Cerebellar cortex (tissue), 1 donor: ENCODE results near the gene ITK.
A peak's percentile ranks its signal among the peaks of the same experiment; 100 is the strongest.

ENCODE experiments used
- DNase-seq: peaks from one replicate; pipeline ENCODE4 v3.0.0-alpha.2; 2015; ENCODE audit warnings: low spot score

The ITK gene

DNA sequence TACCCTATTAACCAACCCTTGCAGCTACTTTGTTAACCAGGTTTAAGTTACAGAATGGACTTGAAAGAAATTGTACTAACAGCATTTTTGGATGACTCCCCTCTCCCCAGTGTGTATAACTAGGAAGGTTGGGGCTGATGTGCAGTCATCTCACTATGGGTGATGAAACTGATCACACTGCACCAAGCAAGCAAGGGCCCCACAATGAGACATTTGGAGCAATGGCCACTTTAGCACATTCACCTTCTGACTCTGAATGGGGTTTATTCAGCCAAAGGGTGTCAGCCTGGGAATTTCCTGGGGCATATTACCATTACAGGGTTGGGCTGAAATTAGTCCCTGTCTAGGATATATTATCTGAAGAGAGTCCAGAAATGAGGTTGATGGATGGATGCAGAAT, 66.6 kb downstream of the ITK start:
- no peak for DNase-seq

DNA sequence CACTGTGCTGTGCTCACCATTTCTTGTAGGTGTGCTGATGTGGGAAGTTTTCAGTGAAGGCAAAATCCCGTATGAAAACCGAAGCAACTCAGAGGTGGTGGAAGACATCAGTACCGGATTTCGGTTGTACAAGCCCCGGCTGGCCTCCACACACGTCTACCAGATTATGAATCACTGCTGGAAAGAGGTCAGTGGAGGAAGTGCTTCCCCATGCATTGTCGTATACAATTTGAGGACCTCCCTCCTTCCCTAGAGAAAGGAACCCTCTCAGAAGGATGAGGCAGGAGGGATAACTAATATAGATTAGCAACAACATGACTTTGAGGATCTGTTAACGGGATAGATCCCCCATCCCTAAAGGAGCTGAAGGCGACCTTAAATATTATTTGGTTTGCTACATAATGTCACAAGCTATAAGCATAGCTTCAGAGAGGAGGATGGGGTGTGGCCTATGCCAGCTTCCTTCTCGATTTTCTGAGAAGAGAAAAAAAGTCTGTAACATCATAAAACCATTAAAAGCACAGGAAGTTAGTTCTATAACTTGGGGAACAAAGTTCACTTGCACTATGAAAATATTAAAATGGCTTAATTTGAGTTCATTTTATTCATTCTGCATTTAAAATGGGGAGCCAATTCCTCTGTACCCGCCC, 68.3 kb downstream of the ITK start:
- DNase-seq = no peak

DNA sequence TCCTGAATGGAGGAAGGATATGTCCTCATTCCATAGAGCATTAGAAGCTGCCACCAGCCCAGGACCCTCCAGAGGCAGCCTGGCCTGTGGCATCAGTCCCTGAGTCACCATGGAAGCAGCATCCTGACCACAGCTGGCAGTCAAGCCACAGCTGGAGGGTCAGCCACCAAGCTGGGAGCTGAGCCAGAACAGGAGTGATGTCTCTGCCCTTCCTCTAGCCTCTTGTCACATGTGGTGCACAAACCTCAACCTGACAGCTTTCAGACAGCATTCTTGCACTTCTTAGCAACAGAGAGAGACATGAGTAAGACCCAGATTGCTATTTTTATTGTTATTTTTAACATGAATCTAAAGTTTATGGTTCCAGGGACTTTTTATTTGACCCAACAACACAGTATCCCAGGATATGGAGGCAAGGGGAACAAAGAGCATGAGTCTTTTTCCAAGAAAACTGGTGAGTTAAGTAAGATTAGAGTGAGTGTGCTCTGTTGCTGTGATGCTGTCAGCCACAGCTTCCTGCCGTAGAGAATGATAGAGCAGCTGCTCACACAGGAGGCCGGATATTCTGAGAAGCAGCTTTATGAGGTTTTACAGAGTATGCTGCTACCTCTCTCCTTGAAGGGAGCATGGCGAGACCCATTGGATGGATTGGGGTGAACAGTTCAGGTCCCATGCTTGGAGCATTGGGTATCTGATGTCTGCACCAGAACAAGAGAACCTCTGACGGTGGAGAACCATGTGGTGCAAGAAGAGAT, 72.2 kb downstream of the ITK start:
- no peak for DNase-seq

DNA sequence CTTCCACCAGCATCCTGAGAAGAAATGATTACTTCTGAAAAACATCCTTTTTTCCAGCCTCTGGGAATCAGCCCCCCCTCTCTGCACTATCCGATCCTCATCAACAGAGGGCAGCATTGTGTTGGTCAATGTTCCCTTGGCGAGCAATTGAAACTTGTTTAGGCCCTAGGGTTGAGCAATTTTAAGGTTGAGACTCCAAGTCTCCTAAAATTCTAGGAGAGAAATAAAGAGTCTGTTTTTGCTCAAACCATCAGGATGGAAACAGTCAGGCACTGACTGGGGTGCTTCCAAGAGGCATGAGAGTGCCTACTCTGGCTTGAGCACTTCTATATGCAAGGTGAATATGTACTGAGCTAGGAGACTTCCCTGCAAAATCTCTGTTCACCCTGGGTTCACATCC, 72.9 kb downstream of the ITK start:
- DNase-seq = peak; percentile 54

DNA sequence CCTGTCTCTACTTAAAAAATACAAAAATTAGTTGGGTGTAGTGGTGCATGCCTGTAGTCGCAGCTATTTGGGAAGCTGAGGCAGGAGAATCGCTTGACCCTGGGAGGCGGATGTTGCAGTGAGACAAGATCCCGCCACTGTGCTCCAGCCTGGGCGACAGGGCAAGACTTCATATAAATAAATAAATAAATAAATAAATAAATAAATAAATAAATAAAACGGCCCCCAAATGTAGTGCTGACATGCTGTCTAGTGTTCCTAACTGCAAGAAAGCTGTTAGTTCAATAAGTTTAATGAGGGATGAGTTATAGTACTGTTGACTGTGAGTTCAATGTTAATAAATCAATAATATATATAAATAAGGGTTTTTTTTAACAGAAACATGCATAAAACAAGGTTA, 77.8 kb downstream of the ITK start:
- DNase-seq = no peak

- DNase-seq = no peak
Observed at GRCh38 chr5:157259699-157260098, 79.1 kb downstream of the ITK start.

DNA sequence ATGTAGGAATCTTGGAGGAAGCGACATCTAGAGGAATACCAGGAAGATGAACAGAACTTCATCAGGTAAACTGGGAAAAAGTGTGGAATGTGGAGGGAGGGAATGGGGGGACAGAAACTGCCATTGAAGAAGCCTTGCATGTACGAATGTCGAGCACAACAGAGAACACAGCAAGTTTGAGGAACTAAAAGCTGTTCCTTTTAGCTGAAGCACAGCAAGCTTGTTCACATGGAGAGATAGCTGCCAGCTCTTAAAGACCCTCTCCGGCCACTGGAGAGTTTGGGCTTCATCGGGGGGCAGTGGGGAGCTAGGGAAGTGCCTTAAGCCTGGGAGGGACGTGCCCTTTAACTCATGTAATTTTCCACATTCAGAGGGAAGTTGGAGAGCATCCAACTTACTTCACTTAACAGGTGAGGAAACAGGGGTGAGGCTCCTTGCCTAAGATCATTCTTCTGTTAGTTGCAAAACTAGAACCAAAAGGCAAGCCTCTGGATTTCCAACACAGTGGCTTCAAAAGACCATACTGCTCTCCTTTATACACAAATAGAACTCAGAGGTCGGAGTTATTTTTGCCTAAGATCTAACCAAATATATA, 83.0 kb downstream of the ITK start:
- DNase-seq = no peak

GRCh38 chr5:157265714-157266285, 85.2 kb downstream of the ITK start, which contains the start of gene CYFIP2:
TSS of gene CYFIP2 (plus strand) at chr5:157266123. CDS start at chr5:157285362, 19,239 bp downstream.
- peak; percentile 56 for DNase-seq

- DNase-seq = peak; percentile 40
Observed at GRCh38 chr5:157266286-157267007, 85.8 kb downstream of the ITK start.

DNA sequence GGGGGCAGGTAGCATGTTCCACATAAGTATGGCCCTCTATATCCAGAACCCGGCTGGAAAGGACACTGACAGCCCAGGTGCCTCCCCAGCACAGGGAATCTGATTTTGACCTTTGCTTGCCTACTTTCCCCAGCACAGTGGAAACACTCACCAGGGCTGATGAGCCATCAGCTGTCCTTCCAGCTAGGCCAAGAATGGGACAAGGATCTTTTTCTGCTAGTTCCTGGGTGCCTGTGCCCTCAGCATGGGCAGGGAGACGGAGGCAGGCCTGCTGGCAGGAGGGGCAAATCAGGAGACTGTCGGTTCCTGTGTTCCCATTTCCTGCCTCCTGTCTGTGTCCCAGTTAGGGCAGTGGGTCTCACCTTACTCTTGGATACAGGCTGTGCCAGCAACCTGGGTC, 86.4 kb downstream of the ITK start:
- DNase-seq = no peak

- peak; percentile 69 for DNase-seq
Observed at GRCh38 chr5:157267761-157268480, 87.3 kb downstream of the ITK start.

GRCh38 chr5:157269165-157269671, 88.6 kb downstream of the ITK start:
- DNase-seq = no peak

DNA sequence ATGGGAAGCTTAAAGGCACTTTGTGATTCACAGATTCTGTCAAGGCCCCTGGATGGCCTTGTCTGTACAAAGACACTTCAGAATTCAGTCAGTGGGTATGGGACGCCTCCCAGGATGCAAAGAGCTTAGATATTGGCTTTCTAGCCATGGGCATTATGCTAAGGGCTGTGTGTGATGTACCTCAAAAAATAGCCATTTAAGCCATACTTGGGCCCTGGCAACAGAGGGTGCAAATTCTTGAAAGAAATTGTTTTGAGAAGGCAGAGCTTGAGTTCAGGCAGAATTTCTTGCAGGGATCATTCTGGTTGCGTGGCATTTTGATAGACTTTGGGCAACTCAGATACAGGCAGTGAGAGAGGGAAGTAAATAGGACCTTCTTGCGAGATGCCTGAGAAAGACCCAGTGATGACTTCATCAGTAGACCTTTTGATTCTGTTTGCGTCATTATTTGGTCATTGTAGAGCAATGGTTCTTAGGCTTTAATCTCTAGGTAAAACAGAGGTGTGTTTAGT, 89.2 kb downstream of the ITK start:
- no peak for DNase-seq

- DNase-seq = no peak
Observed at GRCh38 chr5:157270771-157271170, 90.1 kb downstream of the ITK start.

DNA sequence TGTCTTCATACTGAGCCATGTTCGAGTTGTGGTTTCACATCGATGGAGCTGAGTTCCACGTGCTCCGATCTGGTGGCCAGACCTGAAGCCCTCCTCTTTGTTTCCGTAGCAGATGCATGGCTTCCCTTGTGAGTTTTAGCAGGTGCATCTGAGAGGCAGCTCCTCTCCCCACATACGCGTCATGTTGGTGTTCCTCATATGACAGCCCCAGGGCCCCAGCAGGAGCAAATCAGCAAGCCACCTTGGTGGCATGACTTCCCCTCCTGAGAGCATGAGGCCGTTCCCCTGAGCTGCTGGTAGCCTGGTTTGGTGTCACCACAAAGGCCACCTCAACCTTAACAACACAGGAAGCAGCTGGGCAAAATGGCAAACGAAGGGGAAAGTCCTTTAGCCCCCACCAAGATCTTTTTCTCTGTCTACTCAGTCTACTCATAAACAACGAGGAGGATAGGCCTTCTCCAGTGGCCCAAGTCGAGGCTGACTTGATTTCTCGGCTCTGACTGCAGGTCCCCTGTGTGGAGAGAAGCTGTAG, 91.2 kb downstream of the ITK start:
- no peak for DNase-seq

DNA sequence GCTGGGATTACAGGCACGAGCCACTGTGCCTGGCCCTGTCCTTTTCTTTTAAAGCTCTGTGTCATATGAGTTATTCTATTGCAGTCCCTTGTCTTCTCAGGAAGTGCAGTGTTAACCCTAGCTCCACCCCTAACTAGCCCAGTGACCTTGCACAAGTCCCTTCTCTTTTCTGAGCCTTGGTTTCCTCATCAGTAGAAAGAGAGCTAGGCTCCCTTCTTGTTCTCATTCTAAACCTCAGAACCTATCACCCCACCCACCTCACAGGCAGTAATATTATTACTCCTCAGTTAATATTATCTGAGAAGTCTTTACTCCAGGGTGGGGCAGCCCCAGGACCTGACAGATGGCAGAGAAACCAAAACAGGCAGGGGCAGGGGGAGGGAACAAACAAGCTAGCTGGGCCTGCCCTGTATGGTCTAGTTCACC, 92.5 kb downstream of the ITK start:
- no peak for DNase-seq

DNA sequence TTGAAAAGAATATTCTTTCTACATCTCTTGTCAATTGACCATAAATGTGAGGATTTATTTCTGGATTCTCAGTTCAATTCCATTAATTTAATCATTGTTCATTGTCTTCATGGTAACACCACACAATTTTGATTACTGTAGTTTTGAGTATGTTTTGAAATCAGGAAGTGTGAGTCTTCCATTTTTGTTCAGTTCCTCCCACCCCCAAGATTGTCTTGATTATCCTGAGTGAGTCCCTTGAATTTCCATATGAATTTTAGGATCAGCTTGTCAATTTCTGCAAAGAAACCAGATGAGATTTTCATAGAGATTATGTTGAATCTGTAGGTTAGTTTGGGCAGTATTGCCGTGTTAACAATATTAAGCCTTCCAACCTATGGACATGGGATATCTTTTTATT, 94.8 kb downstream of the ITK start:
- no peak for DNase-seq

DNA sequence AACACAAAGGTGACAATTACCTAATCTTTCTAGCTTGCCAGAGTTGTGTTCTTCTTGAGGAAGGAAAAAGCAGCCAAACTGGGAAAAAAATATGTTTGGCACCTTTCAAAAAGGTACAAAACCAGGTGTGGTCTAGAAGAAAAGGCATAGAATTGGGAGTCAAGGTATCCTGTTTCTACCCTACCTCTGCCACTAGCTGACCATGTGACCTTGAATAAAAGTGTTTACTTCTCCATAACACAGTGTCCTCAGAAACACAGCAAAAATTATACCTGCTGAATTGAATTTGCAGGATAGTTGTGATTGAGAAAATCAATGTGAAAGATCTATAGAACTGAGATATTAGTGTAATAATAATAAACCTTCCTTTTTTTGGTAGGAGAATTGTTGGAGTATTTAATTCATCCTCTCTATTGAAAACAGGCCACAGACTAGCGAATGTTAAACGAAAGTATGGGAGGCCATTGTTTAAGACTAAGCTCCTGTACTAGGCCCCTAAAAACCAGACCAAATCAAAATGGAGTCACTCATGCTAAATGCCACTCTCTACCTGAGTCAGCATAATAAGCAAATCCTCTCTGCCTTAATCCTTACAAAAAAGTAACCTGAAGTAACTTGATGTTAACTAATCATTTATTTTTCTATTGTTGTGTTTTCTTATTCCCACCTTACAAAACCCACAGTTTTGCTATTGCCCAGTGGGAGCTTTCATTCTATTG, 97.8 kb downstream of the ITK start:
- DNase-seq = no peak

GRCh38 chr5:157279605-157280239, 99.1 kb downstream of the ITK start:
- no peak for DNase-seq

GRCh38 chr5:157280927-157281326, 100.3 kb downstream of the ITK start:
- no peak for DNase-seq
